CD4-positive, alpha-beta T cell treated with Interleukin-6 for 4 hours (primary cell): Measurements from ENCODE around the gene UNC13B.

Source experiments
- DNase-seq: peaks from one replicate; pipeline ENCODE4 v3.0.0-alpha.2; 2020; ENCODE audit warnings: mixed read lengths

Gene UNC13B

GRCh38 chr9:35340046-35340445, 178.2 kb downstream of the UNC13B start:
- no peak for DNase-seq

DNA sequence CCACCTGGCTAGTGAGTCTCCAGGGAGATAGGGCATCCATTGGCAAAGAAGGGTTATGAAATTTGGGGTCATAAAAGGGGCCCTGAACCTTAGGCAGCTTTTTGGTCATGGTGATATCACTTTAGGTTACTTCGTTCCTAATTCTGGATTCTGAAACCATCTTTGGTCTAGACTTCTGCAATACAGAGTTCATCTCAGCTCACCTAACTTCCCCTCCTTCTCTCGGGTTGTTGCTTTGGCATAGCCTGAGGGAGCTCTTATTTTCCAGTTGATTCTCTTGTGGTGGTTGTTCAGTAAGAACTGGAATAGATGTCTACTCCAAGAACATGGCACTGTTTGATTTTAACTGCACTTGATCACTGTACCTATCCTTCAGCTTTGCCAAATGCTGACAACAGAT, 179.2 kb downstream of the UNC13B start:
- no peak for DNase-seq

- no peak for DNase-seq
Measured at GRCh38 chr9:35341585-35341984, 179.8 kb downstream of the UNC13B start.

DNA sequence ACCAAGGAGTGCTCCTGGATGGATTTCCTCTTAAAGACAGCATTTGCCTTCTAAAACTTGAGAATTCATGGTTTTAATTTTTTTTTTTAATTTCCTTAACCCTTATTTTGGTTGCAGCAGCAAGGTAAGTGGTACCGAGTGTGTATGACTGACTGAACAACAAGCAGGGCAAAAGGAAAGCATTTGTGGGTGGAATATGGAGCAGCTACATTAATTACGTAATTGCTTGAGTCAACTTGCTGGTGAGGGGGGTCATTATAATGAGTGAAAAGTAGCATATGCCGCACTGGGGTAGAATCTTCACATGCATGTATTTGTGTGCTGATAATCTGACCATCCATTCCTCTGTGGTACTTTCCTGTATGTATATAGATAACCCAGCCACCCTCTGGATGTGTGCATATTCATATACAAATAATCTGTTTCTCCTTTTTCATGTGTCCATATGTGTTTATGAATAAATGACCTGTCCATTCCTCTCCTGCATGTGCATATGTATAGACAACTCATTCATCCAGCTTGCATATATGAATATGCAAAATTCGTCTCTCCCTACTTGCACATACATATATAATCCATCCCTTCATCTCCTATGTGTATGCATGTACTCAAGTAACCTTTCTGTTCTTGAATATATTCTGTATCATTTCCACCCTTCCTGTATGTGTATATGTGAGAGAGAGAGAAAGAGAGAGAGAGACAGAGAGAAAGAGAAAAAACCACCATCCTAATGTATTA, 180.6 kb downstream of the UNC13B start:
- DNase-seq, result no peak

DNA sequence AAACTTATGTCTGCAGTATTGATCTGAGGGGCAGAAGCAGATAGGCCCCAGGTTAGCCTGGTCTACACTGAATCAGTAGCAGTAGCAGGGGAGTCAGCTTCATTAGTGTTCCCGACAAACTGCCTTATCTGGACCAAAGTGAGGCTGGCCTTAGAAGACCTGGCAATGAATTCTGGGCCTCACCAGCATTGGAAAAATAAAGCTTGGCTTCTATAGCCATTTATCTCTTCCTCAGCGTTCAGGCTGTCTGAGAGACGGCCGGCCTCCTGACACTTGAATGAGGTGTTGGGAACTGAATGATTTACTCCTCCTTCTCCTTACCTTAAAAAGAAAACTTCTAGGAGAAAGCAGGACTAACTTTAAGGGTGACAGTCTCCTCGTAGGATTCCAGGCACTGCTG, 186.3 kb downstream of the UNC13B start:
- DNase-seq, result no peak

- DNase-seq, result no peak
Measured at GRCh38 chr9:35349287-35349990, 187.6 kb downstream of the UNC13B start.

GRCh38 chr9:35350212-35350611, 188.4 kb downstream of the UNC13B start:
- DNase-seq, result no peak

DNA sequence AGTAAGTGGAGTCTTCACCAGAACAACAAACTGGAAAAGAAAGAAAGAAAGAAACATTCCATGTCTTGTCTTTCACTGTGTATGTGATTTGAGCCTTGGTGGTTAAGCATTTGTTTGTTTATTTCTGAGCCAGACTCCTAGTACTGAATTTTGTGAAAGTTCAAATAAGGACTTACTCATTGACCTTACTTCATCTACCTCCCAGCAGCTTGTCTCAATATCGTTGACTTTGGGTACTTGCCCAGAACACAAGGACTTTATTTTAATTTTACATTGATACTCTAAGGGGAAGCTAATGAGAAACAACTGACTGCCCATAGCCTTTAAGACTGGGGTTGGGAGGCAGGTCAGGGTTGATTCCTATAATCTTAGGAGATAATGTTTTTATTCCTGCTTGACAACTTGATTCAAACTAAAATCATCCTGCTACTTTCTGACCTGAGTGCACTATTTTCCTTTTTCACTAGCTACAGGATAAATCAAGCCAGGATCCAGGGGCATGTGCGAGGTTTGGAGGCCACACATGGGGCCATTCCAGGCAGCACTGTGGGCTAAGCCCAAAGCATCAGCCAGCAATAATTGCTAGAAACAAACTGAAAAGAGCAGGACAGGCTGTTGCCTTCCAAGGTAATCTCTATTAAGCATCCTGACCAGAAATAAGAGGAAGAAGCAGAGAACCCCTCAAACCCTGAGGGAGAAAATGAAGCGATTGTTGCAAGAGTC, 189.2 kb downstream of the UNC13B start:
- DNase-seq, result no peak

- no peak for DNase-seq
Measured at GRCh38 chr9:35353731-35354365, 192.0 kb downstream of the UNC13B start.

GRCh38 chr9:35355939-35356338, 194.1 kb downstream of the UNC13B start:
- DNase-seq, result no peak

DNA sequence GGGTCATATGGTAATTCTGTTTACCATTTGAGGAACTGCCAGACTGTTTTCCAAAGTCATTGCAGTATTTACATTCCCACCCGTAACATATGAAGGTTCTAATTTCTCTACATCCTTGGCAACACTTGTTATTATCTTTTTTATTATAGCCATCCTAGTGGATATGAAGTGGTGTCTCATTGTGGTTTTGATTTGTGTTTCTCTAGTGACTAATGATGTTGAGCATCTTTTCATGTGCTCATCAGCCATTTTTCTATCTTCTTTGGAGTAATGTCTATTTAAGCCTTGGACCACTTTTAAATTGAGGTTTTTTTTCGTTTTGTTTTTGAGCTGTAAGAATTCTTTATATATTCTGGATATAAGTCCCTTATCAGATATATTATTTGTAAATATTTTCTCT, 195.3 kb downstream of the UNC13B start:
- no peak for DNase-seq

DNA sequence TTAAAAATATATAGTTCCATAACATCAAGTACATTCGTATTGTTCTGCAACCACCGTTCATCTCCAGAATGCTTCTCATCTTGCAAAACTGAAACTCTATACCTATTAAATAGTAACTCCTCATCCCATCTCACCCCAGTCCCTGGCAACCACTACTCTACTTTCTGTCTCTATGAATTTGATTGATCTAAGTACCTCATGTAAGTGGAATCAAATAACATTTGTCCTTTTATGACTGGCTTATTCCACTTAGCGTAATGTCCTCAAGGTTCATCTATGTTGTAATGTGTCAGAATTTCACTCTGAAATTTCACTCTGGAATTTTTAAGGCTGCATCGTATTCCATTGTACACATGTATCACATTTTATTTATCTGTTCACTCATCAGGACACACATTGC, 196.0 kb downstream of the UNC13B start:
- no peak for DNase-seq

DNA sequence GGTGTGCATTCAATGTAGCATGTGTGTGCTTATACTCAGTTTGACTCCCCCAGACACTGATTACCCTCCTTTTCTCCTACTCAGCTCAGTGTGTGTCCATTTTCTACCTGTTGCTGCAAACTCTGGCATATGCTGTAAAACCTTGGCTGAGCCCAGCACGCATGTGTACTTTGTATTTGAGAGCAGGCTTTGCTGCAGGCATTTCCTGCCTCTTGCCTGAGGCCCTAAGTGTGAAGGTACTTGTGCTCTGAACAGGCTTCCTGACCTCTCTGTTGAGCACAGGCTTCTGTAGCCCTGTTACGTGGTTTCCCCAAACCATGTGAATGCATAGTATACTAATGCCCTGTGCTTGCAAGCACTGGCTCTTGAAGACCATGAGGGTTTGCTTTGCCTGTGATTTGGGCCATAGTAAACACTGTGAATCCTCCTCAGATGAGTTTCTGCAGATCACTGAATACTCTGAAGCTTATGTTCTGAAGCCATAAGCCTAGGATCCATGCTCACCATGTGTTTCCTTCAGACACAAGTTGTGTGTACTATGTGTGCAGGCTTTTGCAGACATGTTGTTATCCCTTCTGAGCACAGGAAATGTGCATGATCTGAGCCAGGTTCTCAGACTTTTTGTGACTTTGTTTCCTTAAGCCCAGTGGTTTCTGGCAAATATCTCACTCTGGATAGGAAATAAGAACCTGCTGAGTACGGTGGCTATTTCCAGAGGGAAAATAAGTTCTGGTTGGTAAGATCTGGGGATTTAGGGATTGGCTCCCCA, 203.2 kb downstream of the UNC13B start:
- DNase-seq, result no peak

- no peak for DNase-seq
Measured at GRCh38 chr9:35366627-35367026, 204.8 kb downstream of the UNC13B start.

DNA sequence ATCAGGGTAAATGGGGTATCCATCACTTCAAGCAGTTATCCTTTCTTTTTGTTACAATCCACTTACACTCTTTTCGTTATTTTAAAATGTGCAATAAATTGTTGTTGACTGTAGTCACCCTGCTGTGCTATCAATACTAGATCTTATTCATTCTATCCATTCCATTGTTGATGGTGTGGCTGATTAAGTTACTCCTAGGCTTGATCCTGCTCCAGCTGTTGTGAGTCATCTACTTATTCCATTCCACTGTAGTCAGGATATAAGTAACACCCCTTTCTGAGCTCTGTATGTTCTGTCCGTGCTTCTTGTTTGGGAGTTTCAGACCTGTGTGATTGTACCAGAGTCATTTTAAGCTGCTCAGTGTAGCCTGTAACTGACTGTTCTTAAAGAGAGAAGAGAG, 205.6 kb downstream of the UNC13B start:
- no peak for DNase-seq

GRCh38 chr9:35370241-35370640, 208.4 kb downstream of the UNC13B start:
- no peak for DNase-seq

GRCh38 chr9:35374436-35374835, 212.6 kb downstream of the UNC13B start:
- no peak for DNase-seq

GRCh38 chr9:35374910-35375309, 213.1 kb downstream of the UNC13B start:
- DNase-seq, result no peak

- DNase-seq, result no peak
Measured at GRCh38 chr9:35380039-35380438, 218.2 kb downstream of the UNC13B start.

- no peak for DNase-seq
Measured at GRCh38 chr9:35380619-35381018, 218.8 kb downstream of the UNC13B start.

- DNase-seq, result no peak
Measured at GRCh38 chr9:35385042-35385441, 223.2 kb downstream of the UNC13B start.

DNA sequence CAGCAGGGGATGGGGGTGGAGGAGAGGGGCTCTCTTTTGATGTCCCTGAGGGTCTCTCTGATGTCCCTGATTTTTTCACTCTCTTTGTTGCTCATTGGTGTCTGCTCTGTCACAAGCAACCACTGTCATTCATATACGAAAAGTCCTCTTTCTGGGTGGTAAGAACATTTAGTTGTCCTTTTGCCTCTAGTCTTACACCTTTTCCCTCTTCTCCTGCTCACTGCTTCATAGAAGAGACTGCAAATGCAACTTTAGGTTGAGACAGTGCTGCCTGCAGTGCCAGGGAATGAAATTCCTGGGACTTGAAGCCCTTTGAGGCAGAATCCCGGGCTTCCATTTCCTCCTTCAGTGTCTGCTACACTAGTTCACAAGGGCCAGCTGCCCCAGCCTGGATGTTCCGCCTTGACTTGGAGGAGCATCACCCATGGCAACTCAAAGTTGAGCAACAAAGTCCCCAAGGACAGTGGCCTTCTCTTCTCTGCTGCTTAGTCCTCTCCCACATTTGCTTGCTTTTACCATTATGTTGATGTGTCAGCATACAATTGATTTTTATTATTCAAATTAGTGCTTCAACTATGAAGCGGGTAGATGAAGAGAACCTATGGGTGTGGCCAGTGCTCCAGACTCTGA, 233.4 kb downstream of the UNC13B start:
- DNase-seq, result no peak
